Measurements from ENCODE around the gene SUSD5.
"Not testable (repeated sequence)": the region's sequence is repeated elsewhere in the genome, so short reads cannot be mapped to it uniquely, and the experiment has no call there.

SUSD5 gene

GRCh38 chr3:33196538-33196937, 22.1 kb downstream of the SUSD5 start:
- in situ Hi-C loops (cut with MboI; ENCODE audit: low sequenced_read_pairs) = no loop called here

- in situ Hi-C loops (cut with MboI; ENCODE audit: low sequenced_read_pairs) = no loop called here
Observed at GRCh38 chr3:33194303-33194702, 24.3 kb downstream of the SUSD5 start.

GRCh38 chr3:33187368-33187634, 31.3 kb downstream of the SUSD5 start:
- in situ Hi-C loops (cut with MboI; ENCODE audit: low sequenced_read_pairs) = no loop called here

GRCh38 chr3:33186524-33187367, 31.9 kb downstream of the SUSD5 start:
- in situ Hi-C loops (cut with MboI; ENCODE audit: low sequenced_read_pairs) = no loop called here

- in situ Hi-C loops (cut with MboI; ENCODE audit: low sequenced_read_pairs) = no loop called here
Observed at GRCh38 chr3:33184863-33185262, 33.7 kb downstream of the SUSD5 start.

- in situ Hi-C loops (cut with MboI; ENCODE audit: low sequenced_read_pairs) = not testable (repeated sequence)
Observed at GRCh38 chr3:33181641-33182040, 37.0 kb downstream of the SUSD5 start.

- in situ Hi-C loops (cut with MboI; ENCODE audit: low sequenced_read_pairs) = no loop called here
Observed at GRCh38 chr3:33181229-33181628, 37.4 kb downstream of the SUSD5 start.

GRCh38 chr3:33179132-33179531, 39.5 kb downstream of the SUSD5 start:
- in situ Hi-C loops (cut with MboI; ENCODE audit: low sequenced_read_pairs) = no loop called here

- in situ Hi-C loops (cut with MboI; ENCODE audit: low sequenced_read_pairs) = no loop called here
Observed at GRCh38 chr3:33174711-33175414, 43.7 kb downstream of the SUSD5 start.

GRCh38 chr3:33174095-33174494, 44.5 kb downstream of the SUSD5 start:
- in situ Hi-C loops (cut with MboI; ENCODE audit: low sequenced_read_pairs) = no loop called here

- in situ Hi-C loops (cut with MboI; ENCODE audit: low sequenced_read_pairs) = no loop called here
Observed at GRCh38 chr3:33173672-33174071, 44.9 kb downstream of the SUSD5 start.

GRCh38 chr3:33173103-33173502, 45.5 kb downstream of the SUSD5 start:
- in situ Hi-C loops (cut with MboI; ENCODE audit: low sequenced_read_pairs) = no loop called here

GRCh38 chr3:33171580-33171979, 47.0 kb downstream of the SUSD5 start:
- in situ Hi-C loops (cut with MboI; ENCODE audit: low sequenced_read_pairs) = no loop called here

GRCh38 chr3:33170531-33170930, 48.1 kb downstream of the SUSD5 start:
- in situ Hi-C loops (cut with MboI; ENCODE audit: low sequenced_read_pairs) = no loop called here

- in situ Hi-C loops (cut with MboI; ENCODE audit: low sequenced_read_pairs) = no loop called here
Observed at GRCh38 chr3:33167716-33168336, 50.8 kb downstream of the SUSD5 start.

- in situ Hi-C loops (cut with MboI; ENCODE audit: low sequenced_read_pairs) = no loop called here
Observed at GRCh38 chr3:33167284-33167683, 51.3 kb downstream of the SUSD5 start.

- in situ Hi-C loops (cut with MboI; ENCODE audit: low sequenced_read_pairs) = no loop called here
Observed at GRCh38 chr3:33166095-33166494, 52.5 kb downstream of the SUSD5 start.

- in situ Hi-C loops (cut with MboI; ENCODE audit: low sequenced_read_pairs) = no loop called here
Observed at GRCh38 chr3:33165372-33165771, 53.2 kb downstream of the SUSD5 start.

- in situ Hi-C loops (cut with MboI; ENCODE audit: low sequenced_read_pairs) = not testable (repeated sequence)
Observed at GRCh38 chr3:33162621-33163020, 56.0 kb downstream of the SUSD5 start.

GRCh38 chr3:33159981-33160380, 58.6 kb downstream of the SUSD5 start:
- in situ Hi-C loops (cut with MboI; ENCODE audit: low sequenced_read_pairs) = no loop called here

- in situ Hi-C loops (cut with MboI; ENCODE audit: low sequenced_read_pairs) = no loop called here
Observed at GRCh38 chr3:33159234-33159633, 59.4 kb downstream of the SUSD5 start.

- in situ Hi-C loops (cut with MboI; ENCODE audit: low sequenced_read_pairs) = no loop called here
Observed at GRCh38 chr3:33155301-33155700, 63.3 kb downstream of the SUSD5 start.

Data from HL-60/S4 (cell line).